Memory B cell (primary cell): ENCODE results near the gene FBXL17.

Experiments used
- ATAC-seq: fragments of 150-1000 bp; cut with Tn5 transposase; 2 replicates; pipeline ENCODE4 v1.10.0; 2021; ENCODE audit warnings: low read depth, mild to moderate bottlenecking, moderate library complexity
- DNase-seq, 2 donors: peaks; one replicate each; pipeline ENCODE4 v3.0.0; 2022; ENCODE audit warnings: low spot score in 2 of 2
- H3K27ac Mint-ChIP-seq: one replicate; pipeline ENCODE4 v1.8.0; 2022; ENCODE audit warnings: mild to moderate bottlenecking, moderate library complexity, mixed read lengths
- H3K27me3 Mint-ChIP-seq: one replicate; pipeline ENCODE4 v1.8.0; 2022; ENCODE audit warnings: mixed read lengths
- H3K36me3 Mint-ChIP-seq: one replicate; pipeline ENCODE4 v1.8.0; 2022; ENCODE audit warnings: mild to moderate bottlenecking, mixed read lengths
- H3K4me1 Mint-ChIP-seq: one replicate; pipeline ENCODE4 v1.8.0; 2022; ENCODE audit warnings: mixed read lengths
- H3K4me3 Mint-ChIP-seq: one replicate; pipeline ENCODE4 v1.8.0; 2022; ENCODE audit warnings: mild to moderate bottlenecking, moderate library complexity, mixed read lengths
- H3K9me3 Mint-ChIP-seq: one replicate; pipeline ENCODE4 v1.8.0; 2022; ENCODE audit warnings: mixed read lengths

The FBXL17 gene

GRCh38 chr5:108079753-108080152 is 302.1 kb downstream of the FBXL17 start:
- Mint-ChIP-seq H3K4me3 (no peak overlapping the region), H3K27ac (no peak overlapping the region), H3K9me3 (no peaks in the 10 kb centered on the region), H3K27me3 (no peaks in the 10 kb centered on the region), H3K36me3 (peaks cover 14% of the 10 kb centered on the region), H3K4me1 (no peaks in the 10 kb centered on the region)
- no peak for DNase-seq
- ATAC-seq: no peak

- Mint-ChIP-seq H3K27me3 (no peaks in the 10 kb centered on the region), H3K36me3 (peaks cover 18% of the 10 kb centered on the region), H3K27ac (no peak overlapping the region), H3K4me1 (no peaks in the 10 kb centered on the region), H3K4me3 (no peak overlapping the region), H3K9me3 (peaks cover 3% of the 10 kb centered on the region)
- no peak for ATAC-seq
- no peak for DNase-seq
Observed at GRCh38 chr5:108078882-108079281, 303.0 kb downstream of the FBXL17 start.

GRCh38 chr5:108078345-108078744 is 303.6 kb downstream of the FBXL17 start:
- DNase-seq (no peak), ATAC-seq (no peak)
- peaks cover 18% of the 10 kb centered on the region for H3K36me3 Mint-ChIP-seq
- H3K27ac Mint-ChIP-seq: no peak overlapping the region
- no peaks in the 10 kb centered on the region for H3K4me1 Mint-ChIP-seq
- no peaks in the 10 kb centered on the region for H3K27me3 Mint-ChIP-seq
- peaks cover 3% of the 10 kb centered on the region for H3K9me3 Mint-ChIP-seq
- H3K4me3 Mint-ChIP-seq: no peak overlapping the region

GRCh38 chr5:108074626-108075025 is 307.3 kb downstream of the FBXL17 start:
- no peak for ATAC-seq
- peaks cover 3% of the 10 kb centered on the region for H3K9me3 Mint-ChIP-seq
- H3K27ac Mint-ChIP-seq: no peak overlapping the region
- no peaks in the 10 kb centered on the region for H3K4me1 Mint-ChIP-seq
- H3K27me3 Mint-ChIP-seq: no peaks in the 10 kb centered on the region
- no peak for DNase-seq
- H3K4me3 Mint-ChIP-seq: no peak overlapping the region
- peaks cover 12% of the 10 kb centered on the region for H3K36me3 Mint-ChIP-seq

- Mint-ChIP-seq H3K4me3 (no peak overlapping the region), H3K9me3 (no peaks in the 10 kb centered on the region), H3K4me1 (no peaks in the 10 kb centered on the region), H3K27me3 (no peaks in the 10 kb centered on the region), H3K36me3 (no peaks in the 10 kb centered on the region), H3K27ac (no peak overlapping the region)
- DNase-seq: no peak
- ATAC-seq: no peak
Observed at GRCh38 chr5:108064302-108064701, 317.6 kb downstream of the FBXL17 start.

GRCh38 chr5:108061941-108062340 is 320.0 kb downstream of the FBXL17 start:
- Mint-ChIP-seq H3K36me3 (peaks cover 4% of the 10 kb centered on the region), H3K4me1 (no peaks in the 10 kb centered on the region), H3K4me3 (no peak overlapping the region), H3K27ac (no peak overlapping the region), H3K27me3 (no peaks in the 10 kb centered on the region), H3K9me3 (no peaks in the 10 kb centered on the region)
- DNase-seq (no peak), ATAC-seq (no peak)

- no peaks in the 10 kb centered on the region for H3K9me3 Mint-ChIP-seq
- H3K27ac Mint-ChIP-seq: no peak overlapping the region
- H3K4me3 Mint-ChIP-seq: no peak overlapping the region
- H3K4me1 Mint-ChIP-seq: no peaks in the 10 kb centered on the region
- no peaks in the 10 kb centered on the region for H3K27me3 Mint-ChIP-seq
- DNase-seq (no peak), ATAC-seq (no peak)
- H3K36me3 Mint-ChIP-seq: peaks cover 4% of the 10 kb centered on the region
Observed at GRCh38 chr5:108060340-108060739, 321.6 kb downstream of the FBXL17 start.

- ATAC-seq (no peak), DNase-seq (no peak)
- no peak overlapping the region for H3K27ac Mint-ChIP-seq
- no peaks in the 10 kb centered on the region for H3K27me3 Mint-ChIP-seq
- H3K36me3 Mint-ChIP-seq: peaks cover 8% of the 10 kb centered on the region
- no peak overlapping the region for H3K4me3 Mint-ChIP-seq
- no peaks in the 10 kb centered on the region for H3K9me3 Mint-ChIP-seq
- no peaks in the 10 kb centered on the region for H3K4me1 Mint-ChIP-seq
Observed at GRCh38 chr5:108059334-108059733, 322.6 kb downstream of the FBXL17 start.

- no peak overlapping the region for H3K27ac Mint-ChIP-seq
- no peak for ATAC-seq
- no peak for DNase-seq
- H3K4me3 Mint-ChIP-seq: no peak overlapping the region
- H3K36me3 Mint-ChIP-seq: peaks cover 44% of the 10 kb centered on the region
- peaks cover 18% of the 10 kb centered on the region for H3K9me3 Mint-ChIP-seq
- peaks cover 3% of the 10 kb centered on the region for H3K4me1 Mint-ChIP-seq
- no peaks in the 10 kb centered on the region for H3K27me3 Mint-ChIP-seq
Observed at GRCh38 chr5:108054349-108054748, 327.5 kb downstream of the FBXL17 start.

- peaks cover 6% of the 10 kb centered on the region for H3K4me1 Mint-ChIP-seq
- ATAC-seq: no peak
- H3K36me3 Mint-ChIP-seq: peaks cover 48% of the 10 kb centered on the region
- peaks cover 11% of the 10 kb centered on the region for H3K9me3 Mint-ChIP-seq
- no peak overlapping the region for H3K27ac Mint-ChIP-seq
- DNase-seq: no peak
- H3K4me3 Mint-ChIP-seq: no peak overlapping the region
- H3K27me3 Mint-ChIP-seq: no peaks in the 10 kb centered on the region
Observed at GRCh38 chr5:108046955-108047670, 334.8 kb downstream of the FBXL17 start.

- Mint-ChIP-seq H3K36me3 (peaks cover 7% of the 10 kb centered on the region), H3K27me3 (no peaks in the 10 kb centered on the region), H3K4me3 (no peak overlapping the region), H3K4me1 (no peaks in the 10 kb centered on the region), H3K9me3 (no peaks in the 10 kb centered on the region), H3K27ac (no peak overlapping the region)
- ATAC-seq (no peak), DNase-seq (no peak)
Observed at GRCh38 chr5:108036482-108036881, 345.4 kb downstream of the FBXL17 start.

- ATAC-seq: no peak
- H3K27ac Mint-ChIP-seq: no peak overlapping the region
- H3K27me3 Mint-ChIP-seq: no peaks in the 10 kb centered on the region
- no peak for DNase-seq
- H3K9me3 Mint-ChIP-seq: no peaks in the 10 kb centered on the region
- H3K4me1 Mint-ChIP-seq: peaks cover 2% of the 10 kb centered on the region
- H3K36me3 Mint-ChIP-seq: peaks cover 10% of the 10 kb centered on the region
- H3K4me3 Mint-ChIP-seq: no peak overlapping the region
Observed at GRCh38 chr5:108028883-108029282, 353.0 kb downstream of the FBXL17 start.

- ATAC-seq: no peak
Observed at GRCh38 chr5:108028412-108028811, 353.5 kb downstream of the FBXL17 start.

GRCh38 chr5:108025957-108026356 is 355.9 kb downstream of the FBXL17 start:
- ATAC-seq (no peak), DNase-seq (no peak)
- no peak overlapping the region for H3K27ac Mint-ChIP-seq
- H3K9me3 Mint-ChIP-seq: no peaks in the 10 kb centered on the region
- peaks cover 2% of the 10 kb centered on the region for H3K4me1 Mint-ChIP-seq
- H3K36me3 Mint-ChIP-seq: peaks cover 6% of the 10 kb centered on the region
- H3K27me3 Mint-ChIP-seq: no peaks in the 10 kb centered on the region
- H3K4me3 Mint-ChIP-seq: no peak overlapping the region

More at GRCh38 chr5:108028412-108028811, 353.5 kb downstream of the FBXL17 start:
- no peak overlapping the region for H3K27ac Mint-ChIP-seq
- H3K4me1 Mint-ChIP-seq: peaks cover 2% of the 10 kb centered on the region
- no peak for DNase-seq
- H3K9me3 Mint-ChIP-seq: no peaks in the 10 kb centered on the region
- H3K4me3 Mint-ChIP-seq: no peak overlapping the region
- H3K36me3 Mint-ChIP-seq: peaks cover 10% of the 10 kb centered on the region
- H3K27me3 Mint-ChIP-seq: no peaks in the 10 kb centered on the region

- Mint-ChIP-seq H3K36me3 (peaks cover 4% of the 10 kb centered on the region), H3K4me3 (no peak overlapping the region), H3K4me1 (peaks cover 2% of the 10 kb centered on the region), H3K27ac (no peak overlapping the region), H3K27me3 (no peaks in the 10 kb centered on the region), H3K9me3 (no peaks in the 10 kb centered on the region)
- ATAC-seq: no peak
- no peak for DNase-seq
Observed at GRCh38 chr5:108024986-108025385, 356.9 kb downstream of the FBXL17 start.
